ENCODE data around the gene OCLN. TPM values are rescaled to one million over a fixed set of nuclear protein-coding genes. Genes with fewer than 3 reads are reported as not detected.
A peak's percentile ranks its signal among the peaks of the same experiment; 100 is the strongest.

OCLN gene
- total RNA-seq, 1 donor from 2014 or later, result 76.9 TPM

GRCh38 chr5:69491838-69492390, 676 bp upstream of the OCLN start:
- TF ChIP-seq, protein P1, sequence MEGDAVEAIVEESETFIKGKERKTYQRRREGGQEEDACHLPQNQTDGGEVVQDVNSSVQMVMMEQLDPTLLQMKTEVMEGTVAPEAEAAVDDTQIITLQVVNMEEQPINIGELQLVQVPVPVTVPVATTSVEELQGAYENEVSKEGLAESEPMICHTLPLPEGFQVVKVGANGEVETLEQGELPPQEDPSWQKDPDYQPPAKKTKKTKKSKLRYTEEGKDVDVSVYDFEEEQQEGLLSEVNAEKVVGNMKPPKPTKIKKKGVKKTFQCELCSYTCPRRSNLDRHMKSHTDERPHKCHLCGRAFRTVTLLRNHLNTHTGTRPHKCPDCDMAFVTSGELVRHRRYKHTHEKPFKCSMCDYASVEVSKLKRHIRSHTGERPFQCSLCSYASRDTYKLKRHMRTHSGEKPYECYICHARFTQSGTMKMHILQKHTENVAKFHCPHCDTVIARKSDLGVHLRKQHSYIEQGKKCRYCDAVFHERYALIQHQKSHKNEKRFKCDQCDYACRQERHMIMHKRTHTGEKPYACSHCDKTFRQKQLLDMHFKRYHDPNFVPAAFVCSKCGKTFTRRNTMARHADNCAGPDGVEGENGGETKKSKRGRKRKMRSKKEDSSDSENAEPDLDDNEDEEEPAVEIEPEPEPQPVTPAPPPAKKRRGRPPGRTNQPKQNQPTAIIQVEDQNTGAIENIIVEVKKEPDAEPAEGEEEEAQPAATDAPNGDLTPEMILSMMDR (IDR thresholded peaks at IDR 0.05; ENCODE audit: insufficient read depth, low read length, severe bottlenecking), result no peak
- peaks cover 2% of the 10 kb centered on the region for H3K27me3 ChIP-seq (ENCODE audit: control insufficient read depth, insufficient read depth, low read length)
- FAIRE-seq (no peak), DNase-seq (ENCODE audit: low read depth) (no peak)
- peak overlapping the region; percentile 96 for H3K4me3 ChIP-seq (ENCODE audit: low read depth, low read length)
- H3K36me3 ChIP-seq (ENCODE audit: control insufficient read depth, insufficient read depth, low read length), result no peaks in the 10 kb centered on the region

DNA sequence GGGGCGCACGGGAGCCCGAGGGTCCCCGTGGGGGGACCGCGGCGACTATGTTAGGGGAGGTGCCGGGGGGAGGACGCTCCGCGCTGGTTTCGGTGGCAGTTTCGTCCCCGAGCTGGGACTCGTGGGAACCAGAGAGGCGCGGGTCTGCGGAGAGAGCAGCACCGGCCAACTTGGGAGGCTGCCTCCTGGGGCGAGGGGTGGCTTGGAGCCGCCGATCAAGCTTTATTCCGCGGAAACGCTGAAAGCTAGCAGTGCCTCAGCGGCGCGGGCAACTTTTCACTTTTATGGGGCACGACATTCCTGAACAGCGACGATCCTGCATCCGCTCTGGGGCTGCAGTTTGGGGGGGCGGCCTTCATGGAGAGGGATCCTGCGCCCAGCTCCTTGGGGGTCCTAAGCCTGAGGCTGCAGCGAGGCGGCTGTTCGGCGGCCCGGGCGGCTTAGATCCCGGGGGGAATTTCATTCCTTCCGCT, 369 bp downstream of the OCLN start:
- DNase-seq (ENCODE audit: low read depth) (no peak), FAIRE-seq (no peak)
- H3K4me3 ChIP-seq (ENCODE audit: low read depth, low read length), result peak overlapping the region; percentile 96
- H3K27me3 ChIP-seq (ENCODE audit: control insufficient read depth, insufficient read depth, low read length), result peaks cover 2% of the 10 kb centered on the region
- H3K36me3 ChIP-seq (ENCODE audit: control insufficient read depth, insufficient read depth, low read length), result no peaks in the 10 kb centered on the region
- TF ChIP-seq, protein P1 (IDR thresholded peaks at IDR 0.05; ENCODE audit: insufficient read depth, low read length, severe bottlenecking), result no peak

GRCh38 chr5:69493396-69494133, 975 bp downstream of the OCLN start:
- peaks cover 2% of the 10 kb centered on the region for H3K27me3 ChIP-seq (ENCODE audit: control insufficient read depth, insufficient read depth, low read length)
- H3K4me3 ChIP-seq (ENCODE audit: low read depth, low read length), result peak overlapping the region; percentile 96
- no peaks in the 10 kb centered on the region for H3K36me3 ChIP-seq (ENCODE audit: control insufficient read depth, insufficient read depth, low read length)
- no peak for FAIRE-seq
- TF ChIP-seq, protein P1 (IDR thresholded peaks at IDR 0.05; ENCODE audit: insufficient read depth, low read length, severe bottlenecking), result no peak
- no peak for DNase-seq (ENCODE audit: low read depth)

DNA sequence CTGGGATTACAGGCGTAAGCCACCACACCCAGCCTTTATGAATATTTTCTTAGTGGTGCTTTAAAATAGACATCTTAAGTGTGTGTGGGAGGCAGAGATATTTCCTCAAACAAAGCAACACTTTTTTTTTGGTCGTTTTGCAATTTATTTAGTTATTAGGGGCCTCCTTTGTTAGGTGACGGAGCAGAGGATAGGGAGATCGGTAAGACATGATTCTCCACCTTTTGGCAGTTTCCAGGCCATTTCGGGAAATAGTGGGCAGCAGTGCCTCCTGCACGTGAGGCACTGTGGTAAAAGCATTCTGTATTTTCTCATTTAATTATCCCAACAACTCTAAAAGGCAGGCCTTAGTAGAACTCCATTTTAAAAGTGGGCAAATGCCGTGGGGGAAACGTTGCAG, 1.9 kb downstream of the OCLN start:
- no peak overlapping the region for H3K4me3 ChIP-seq (ENCODE audit: low read depth, low read length)

GRCh38 chr5:69497006-69497520, 4.5 kb downstream of the OCLN start:
- TF ChIP-seq, protein P1 (IDR thresholded peaks at IDR 0.05; ENCODE audit: insufficient read depth, low read length, severe bottlenecking), result no peak
- DNase-seq (ENCODE audit: low read depth) (no peak), FAIRE-seq (no peak)
- Histone ChIP-seq H3K36me3 (ENCODE audit: control insufficient read depth, insufficient read depth, low read length) (no peaks in the 10 kb centered on the region), H3K27me3 (ENCODE audit: control insufficient read depth, insufficient read depth, low read length) (peaks cover 2% of the 10 kb centered on the region), H3K4me3 (ENCODE audit: low read depth, low read length) (no peak overlapping the region)

More for the DNA sequence above, 1.9 kb downstream of the OCLN start:
- H3K36me3 ChIP-seq (ENCODE audit: control insufficient read depth, insufficient read depth, low read length), result no peaks in the 10 kb centered on the region
- DNase-seq (ENCODE audit: low read depth) (no peak), FAIRE-seq (no peak)
- peaks cover 2% of the 10 kb centered on the region for H3K27me3 ChIP-seq (ENCODE audit: control insufficient read depth, insufficient read depth, low read length)
- TF ChIP-seq, protein P1 (IDR thresholded peaks at IDR 0.05; ENCODE audit: insufficient read depth, low read length, severe bottlenecking), result no peak

Data from bronchial epithelial cell (primary cell).